Raji (cell line): ENCODE measurements around the gene SAE1.

ENCODE experiments used
- POLR2A ChIP-seq: IDR thresholded peaks from 2 replicates; pipeline ENCODE4 v1.6.1; 2011; ENCODE audit warnings: low read depth, low read length, control low read depth; ENCODE audit not compliant: insufficient read depth

Gene SAE1

DNA sequence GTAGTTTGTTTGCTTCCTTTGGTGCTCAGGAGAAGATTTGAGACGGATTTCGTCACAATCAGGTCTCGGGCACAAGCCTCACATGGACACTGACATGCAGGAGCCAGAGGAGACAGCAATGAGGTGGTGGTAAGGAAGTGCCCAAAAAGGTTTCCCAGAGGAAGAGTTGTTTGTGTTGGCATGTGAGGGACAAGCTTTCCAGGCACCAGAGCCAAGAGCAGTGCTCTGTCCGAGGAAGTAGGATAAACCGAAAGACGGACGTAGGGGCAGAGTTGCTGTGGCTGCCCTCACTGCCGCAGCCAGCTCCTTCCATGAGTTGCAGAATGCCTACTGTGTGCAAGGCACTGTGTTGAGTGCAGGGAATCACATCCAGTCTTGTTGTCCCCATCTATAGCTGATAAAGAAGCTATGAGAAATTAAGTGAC lies 27.7 kb downstream of the SAE1 start:
- no peak for TF ChIP-seq POLR2A

DNA sequence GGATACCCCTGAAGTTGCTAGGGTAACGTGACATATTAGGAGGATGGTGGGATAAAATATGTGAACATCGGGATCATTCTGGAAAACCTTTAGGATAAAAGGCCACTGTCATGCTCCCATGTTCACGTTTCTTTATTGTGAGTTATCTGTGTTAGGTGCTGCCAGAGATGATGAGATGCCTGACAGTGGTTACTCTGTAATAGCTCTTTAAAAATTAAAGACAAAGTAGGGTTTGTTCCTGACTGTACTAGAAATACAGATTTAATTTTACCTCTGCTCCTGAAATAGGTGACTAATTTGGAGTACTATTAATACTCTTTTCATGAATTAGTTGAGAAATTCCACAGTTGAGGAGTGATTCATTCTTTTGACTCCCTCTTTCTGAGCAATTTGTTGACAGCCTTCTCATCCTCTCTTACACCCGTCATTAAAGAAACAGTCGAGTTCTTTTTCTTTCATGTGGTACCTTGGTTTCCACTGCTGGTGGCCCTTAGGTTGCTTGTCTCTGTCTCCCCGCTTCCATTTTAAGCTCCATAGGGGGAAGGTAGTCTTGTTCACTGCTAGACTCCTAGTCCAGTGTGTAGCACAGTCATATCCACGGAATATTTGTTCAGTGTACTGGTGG lies 28.4 kb downstream of the SAE1 start:
- TF ChIP-seq POLR2A = no peak

DNA sequence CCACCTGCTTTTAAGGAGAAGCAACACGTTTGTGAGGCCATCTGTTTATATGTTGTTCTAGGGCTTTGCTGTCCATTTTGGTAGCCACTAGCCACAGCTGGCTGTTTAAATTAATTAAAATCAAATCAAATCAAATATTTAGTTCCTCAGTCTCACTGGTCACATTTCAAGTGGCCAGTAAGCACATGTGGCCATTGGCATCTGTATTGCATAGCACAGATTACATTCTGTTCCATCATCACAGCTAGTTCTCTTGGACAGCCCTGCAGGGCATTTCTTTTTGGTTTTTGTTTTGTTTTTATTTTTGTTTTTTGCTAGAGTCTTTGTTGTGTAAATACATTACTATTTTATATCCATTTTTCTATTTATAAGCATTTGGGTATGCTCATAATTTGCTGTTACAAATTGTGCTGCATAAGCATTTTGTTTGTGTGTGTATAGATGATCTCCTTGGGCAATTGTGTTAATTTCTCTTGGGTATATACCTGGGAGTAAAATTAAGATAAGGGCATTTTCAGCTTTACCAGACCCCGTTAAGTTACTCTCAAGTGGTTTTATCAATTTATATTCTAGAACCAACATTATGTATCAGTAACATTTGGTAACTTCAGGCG lies 31.3 kb downstream of the SAE1 start:
- TF ChIP-seq POLR2A = no peak

DNA sequence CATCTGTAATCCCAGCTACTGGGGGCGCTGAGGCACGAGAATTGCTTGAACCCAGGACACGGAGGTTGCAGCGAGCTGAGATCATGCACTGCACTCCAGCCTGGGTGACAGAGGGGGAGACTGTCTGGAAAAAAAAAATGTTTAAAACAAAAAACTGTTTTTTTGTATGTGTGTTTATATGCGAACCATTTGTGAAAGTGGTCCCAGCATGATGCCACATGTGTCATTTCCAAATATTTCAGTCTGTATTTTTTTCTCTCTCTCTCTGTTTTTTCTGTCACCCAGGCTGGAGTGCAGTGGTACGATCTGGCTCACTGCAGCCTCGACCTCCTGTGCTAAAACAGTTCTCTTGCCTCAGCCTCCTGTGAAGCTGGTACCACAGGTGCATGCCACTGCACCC lies 37.4 kb downstream of the SAE1 start:
- TF ChIP-seq POLR2A = no peak

- no peak for TF ChIP-seq POLR2A
Observed at GRCh38 chr19:47172666-47173455, 42.2 kb downstream of the SAE1 start.

GRCh38 chr19:47176071-47176626 lies 45.5 kb downstream of the SAE1 start:
- TF ChIP-seq POLR2A = no peak

GRCh38 chr19:47176627-47177090 lies 46.0 kb downstream of the SAE1 start:
- no peak for TF ChIP-seq POLR2A

GRCh38 chr19:47179653-47180310 lies 49.1 kb downstream of the SAE1 start:
- no peak for TF ChIP-seq POLR2A

GRCh38 chr19:47183601-47184000 lies 53.0 kb downstream of the SAE1 start:
- no peak for TF ChIP-seq POLR2A

GRCh38 chr19:47186446-47187334 lies 56.1 kb downstream of the SAE1 start:
- no peak for TF ChIP-seq POLR2A

- TF ChIP-seq POLR2A = no peak
Observed at GRCh38 chr19:47187335-47187655, 56.7 kb downstream of the SAE1 start.

DNA sequence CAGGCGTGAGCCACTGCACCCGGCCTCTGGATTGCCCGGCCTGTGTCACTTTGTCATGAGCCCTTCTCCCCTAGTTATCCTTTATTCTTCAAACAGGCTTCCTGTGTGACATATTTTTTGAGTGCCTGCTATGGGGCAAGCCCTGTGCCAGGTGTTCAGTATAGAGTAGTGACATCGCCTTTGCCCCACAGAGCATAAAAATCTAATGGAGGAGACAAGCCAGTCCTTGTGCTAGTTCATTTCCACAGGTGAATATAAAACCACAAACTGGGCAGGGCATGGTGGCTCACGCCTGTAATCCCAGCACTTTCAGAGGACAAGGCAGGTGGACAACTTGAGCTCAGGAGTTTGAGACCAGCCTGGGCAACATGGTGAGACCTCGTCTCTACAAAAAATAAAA lies 57.2 kb downstream of the SAE1 start:
- no peak for TF ChIP-seq POLR2A

DNA sequence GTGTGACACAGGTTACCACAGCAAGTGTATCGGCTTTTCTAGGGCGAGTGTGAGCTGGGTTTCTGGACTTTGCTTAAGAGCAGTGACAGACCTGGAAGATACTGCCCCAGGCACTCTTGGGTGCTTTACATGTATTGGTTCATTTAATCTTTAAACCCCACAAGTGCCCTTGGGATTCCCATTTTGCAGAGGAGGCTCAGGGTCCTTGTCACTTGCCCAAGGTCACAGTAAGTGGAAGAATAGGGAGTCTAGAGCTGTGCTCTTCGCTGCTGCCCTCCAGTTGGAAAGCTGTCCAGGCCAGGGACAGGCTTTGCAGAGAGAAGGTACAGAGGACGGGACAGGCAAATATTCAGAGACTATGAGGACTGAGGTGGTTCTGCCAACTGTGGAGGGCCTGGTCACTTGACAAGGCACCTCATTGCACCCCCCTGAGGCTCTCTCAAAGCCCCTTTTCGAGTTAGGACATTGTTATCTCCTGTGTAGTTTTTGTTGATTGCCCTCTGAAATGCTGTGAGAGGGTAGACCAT lies 57.9 kb downstream of the SAE1 start:
- TF ChIP-seq POLR2A = no peak

DNA sequence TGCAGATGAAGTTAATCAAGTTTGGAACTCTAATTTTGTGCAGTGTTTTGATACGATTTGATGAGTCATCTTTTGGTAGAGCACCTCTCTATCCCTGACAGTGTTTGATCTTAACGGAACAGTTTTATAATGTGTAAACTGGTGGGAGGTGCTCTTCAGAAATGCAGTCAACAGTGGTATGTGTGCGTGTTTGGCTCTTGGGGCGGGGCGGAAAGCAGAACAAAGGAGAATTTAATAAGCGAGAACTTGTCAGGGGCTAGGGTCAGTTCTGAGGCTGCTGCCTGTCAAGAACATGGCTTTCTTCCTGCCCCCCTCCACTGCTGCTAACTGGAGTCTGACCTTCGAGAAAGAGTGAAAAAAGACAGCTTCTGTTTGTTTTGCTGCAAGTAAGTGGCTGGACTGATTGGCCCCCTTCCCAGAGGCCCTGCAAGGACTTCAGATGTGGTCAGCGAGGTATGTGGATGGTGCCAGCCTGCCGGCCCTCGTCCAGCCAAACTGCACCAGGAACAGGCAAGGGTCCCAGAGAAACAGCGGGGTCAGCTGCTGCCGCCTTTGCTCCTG lies 59.6 kb downstream of the SAE1 start:
- no peak for TF ChIP-seq POLR2A

- no peak for TF ChIP-seq POLR2A
Observed at GRCh38 chr19:47195434-47195833, 64.8 kb downstream of the SAE1 start.
